Measurements from ENCODE around the gene FOXM1. TPM values are rescaled to one million over a fixed set of nuclear protein-coding genes. Genes with fewer than 3 reads are reported as not detected.

The FOXM1 gene
- total RNA-seq, result 0.28 and 12.5 TPM in 2 replicates

GRCh38 chr12:2877047-2877952, at the start of gene FOXM1, which contains the start of gene RHNO1:
Gene FOXM1 (minus strand): TSS chr12:2877174. CDS start chr12:2874478, 2,696 bp downstream.
Gene RHNO1 (plus strand): TSS chr12:2877223. CDS start chr12:2885367, 8,144 bp downstream.

GRCh38 chr12:2890388-2891239, 13.6 kb upstream of the FOXM1 start, which contains the start of gene TULP3:
Gene TULP3 (plus strand): TSS chr12:2890891. CDS start chr12:2890948, 57 bp downstream.

GRCh38 chr12:2857021-2857431, 19.9 kb downstream of the FOXM1 start, which contains the start of gene TEX52:
Gene TEX52 (minus strand): TSS chr12:2857039. CDS start chr12:2857026, 13 bp downstream.

GRCh38 chr12:2834581-2835491, 42.1 kb downstream of the FOXM1 start, which contains the start of gene NRIP2:
Gene NRIP2 (minus strand): TSS chr12:2835035. CDS start chr12:2834983, 52 bp downstream.

GRCh38 chr12:2812290-2813213, 64.4 kb downstream of the FOXM1 start, which contains the start of gene ITFG2:
Gene ITFG2 (plus strand): TSS chr12:2812668. CDS start chr12:2812761, 93 bp downstream.

Other genes with a start within 250 kb of the FOXM1 start
- gene FKBP4, start 82.2 kb downstream of the FOXM1 start, total RNA-seq, result 69.6 and 137 TPM in 2 replicates
- 9.6 and 15.9 TPM in 2 replicates for gene ITFG2, start 64.5 kb downstream of the FOXM1 start, total RNA-seq
- under 0.01 and 0.28 TPM in 2 replicates for gene NRIP2, start 42.1 kb downstream of the FOXM1 start, total RNA-seq
- not detected in 2 replicates for gene TEX52, start 20.1 kb downstream of the FOXM1 start, total RNA-seq
- gene RHNO1, start within 50 bp of the FOXM1 start, total RNA-seq, result 15.8 and 21.9 TPM in 2 replicates
- 15.7 and 16.9 TPM in 2 replicates for gene TULP3, start 13.7 kb upstream of the FOXM1 start, total RNA-seq
- gene TEAD4, start 82.2 kb upstream of the FOXM1 start, total RNA-seq, result 3.4 and 16.7 TPM in 2 replicates
- 34.1 and 38.3 TPM in 2 replicates for gene TSPAN9, start 200.2 kb upstream of the FOXM1 start, total RNA-seq

Data from regular cardiac myocyte (primary cell).